GM04503 (cell line): ENCODE results near the gene L1TD1.
"Not testable (repeated sequence)": the region's sequence is repeated elsewhere in the genome, so short reads cannot be mapped to it uniquely, and the experiment has no call there.

Experiments used
- DNase-seq: peaks from one replicate; pipeline ENCODE4 v3.0.0-alpha.2; 2012; ENCODE audit warnings: low read depth

The L1TD1 gene, protein sequence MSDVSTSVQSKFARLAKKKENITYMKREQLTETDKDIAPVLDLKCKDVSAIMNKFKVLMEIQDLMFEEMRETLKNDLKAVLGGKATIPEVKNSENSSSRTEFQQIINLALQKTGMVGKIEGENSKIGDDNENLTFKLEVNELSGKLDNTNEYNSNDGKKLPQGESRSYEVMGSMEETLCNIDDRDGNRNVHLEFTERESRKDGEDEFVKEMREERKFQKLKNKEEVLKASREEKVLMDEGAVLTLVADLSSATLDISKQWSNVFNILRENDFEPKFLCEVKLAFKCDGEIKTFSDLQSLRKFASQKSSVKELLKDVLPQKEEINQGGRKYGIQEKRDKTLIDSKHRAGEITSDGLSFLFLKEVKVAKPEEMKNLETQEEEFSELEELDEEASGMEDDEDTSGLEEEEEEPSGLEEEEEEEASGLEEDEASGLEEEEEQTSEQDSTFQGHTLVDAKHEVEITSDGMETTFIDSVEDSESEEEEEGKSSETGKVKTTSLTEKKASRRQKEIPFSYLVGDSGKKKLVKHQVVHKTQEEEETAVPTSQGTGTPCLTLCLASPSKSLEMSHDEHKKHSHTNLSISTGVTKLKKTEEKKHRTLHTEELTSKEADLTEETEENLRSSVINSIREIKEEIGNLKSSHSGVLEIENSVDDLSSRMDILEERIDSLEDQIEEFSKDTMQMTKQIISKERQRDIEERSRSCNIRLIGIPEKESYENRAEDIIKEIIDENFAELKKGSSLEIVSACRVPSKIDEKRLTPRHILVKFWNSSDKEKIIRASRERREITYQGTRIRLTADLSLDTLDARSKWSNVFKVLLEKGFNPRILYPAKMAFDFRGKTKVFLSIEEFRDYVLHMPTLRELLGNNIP

GRCh38 chr1:62194651-62195544 is at the start of gene L1TD1:
Gene L1TD1, plus strand, starts transcription at chr1:62194849. Its CDS starts 11,780 bp downstream, at chr1:62206629.
- DNase-seq = no peak

- no peak for DNase-seq
These were observed 34.7 kb upstream of the L1TD1 start for GRCh38 chr1:62159940-62160348.

DNA sequence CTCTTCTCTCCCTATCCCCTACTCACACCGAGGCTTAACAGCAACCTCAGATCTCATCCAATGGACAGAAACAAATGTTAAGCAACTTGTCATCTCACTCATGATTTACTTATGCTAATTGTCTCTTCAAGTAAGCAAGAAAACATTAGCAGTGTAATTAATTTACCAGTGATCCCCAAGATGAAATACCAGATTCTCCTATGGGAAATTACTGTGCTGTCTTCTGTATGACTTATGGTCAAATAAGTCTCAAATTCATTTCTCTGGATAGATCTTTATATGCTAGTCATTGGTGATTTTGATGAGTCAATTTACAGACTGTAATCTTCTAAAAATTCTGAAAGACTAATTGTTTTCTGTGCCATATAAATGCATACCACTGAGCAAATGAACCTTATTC is 32.9 kb upstream of the L1TD1 start:
- DNase-seq = no peak

DNA sequence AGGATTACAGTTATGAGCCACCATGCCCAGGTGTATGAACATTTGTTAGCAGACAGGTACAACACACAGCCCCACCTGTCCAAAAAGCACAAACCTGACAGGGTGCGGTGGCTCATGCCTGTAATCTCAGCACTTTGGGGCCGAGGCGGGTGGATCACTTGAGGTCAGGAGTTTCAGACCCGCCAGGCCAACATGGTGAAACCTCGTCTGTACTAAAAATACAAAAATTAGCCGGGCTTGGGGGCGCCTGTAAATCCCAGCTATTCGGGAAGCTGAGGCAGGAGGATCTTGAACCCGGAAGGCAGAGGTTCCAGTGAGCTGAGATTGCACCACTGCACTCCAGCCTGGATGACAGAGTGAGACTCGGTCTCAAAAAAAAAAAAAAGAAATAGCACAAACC is 24.3 kb upstream of the L1TD1 start:
- not testable (repeated sequence) for DNase-seq

- no peak for DNase-seq
These were observed 19.0 kb upstream of the L1TD1 start for GRCh38 chr1:62175568-62176179.

DNA sequence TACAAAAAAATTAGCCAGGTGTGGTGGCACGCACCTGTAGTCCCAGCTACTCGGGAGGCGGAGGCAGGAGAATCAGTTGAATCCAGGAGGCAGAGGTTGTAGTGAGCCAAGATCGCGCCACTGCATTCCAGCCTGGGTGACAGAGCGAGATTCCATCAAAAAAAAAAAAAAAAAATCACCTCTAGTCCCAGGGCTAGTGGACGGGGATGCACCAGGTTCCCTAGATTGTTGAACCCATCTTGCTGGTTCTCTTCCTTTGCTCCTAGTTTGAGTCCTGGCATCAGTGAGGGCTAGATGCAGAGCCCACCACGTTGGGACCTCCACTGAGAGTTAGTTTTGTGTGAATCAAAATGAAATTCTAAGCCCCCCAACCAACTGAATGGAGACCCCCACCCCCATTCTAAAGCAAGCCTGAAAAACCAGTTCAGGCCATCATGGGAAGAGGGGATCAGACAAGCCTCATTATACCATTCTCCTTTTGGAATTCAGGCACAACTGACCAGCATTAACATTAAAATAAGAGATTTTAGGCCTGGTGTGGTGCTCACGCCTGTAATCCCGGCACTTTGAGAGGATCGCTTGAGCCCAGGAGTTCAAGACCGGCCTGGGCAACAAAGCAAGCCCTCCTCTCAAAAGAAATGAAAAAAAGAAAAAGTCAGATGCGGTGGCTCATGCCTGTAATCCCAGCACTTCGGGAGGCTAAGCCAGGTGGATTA is 17.9 kb upstream of the L1TD1 start:
- DNase-seq = no peak

DNA sequence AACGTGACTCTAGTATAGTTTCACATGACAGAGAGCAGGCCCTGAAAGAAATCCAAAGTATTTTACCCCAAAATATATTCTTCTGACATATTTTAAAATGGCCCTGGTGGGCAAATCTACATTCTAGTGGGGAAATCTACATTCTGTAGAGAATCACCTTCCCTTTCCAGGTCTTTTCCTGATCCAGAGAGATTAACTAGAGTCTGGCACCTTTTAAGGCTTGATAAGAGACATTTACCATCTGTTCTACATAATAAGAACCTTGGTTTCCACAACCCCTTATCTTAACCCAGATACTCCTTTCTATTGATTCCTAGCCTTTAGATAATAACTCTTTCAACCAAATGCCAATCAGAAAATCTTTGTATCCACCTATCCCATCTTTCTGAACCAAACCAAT is 17.0 kb upstream of the L1TD1 start:
- no peak for DNase-seq

GRCh38 chr1:62178372-62178771 is 16.3 kb upstream of the L1TD1 start:
- DNase-seq = no peak

GRCh38 chr1:62180054-62180453 is 14.6 kb upstream of the L1TD1 start:
- not testable (repeated sequence) for DNase-seq

DNA sequence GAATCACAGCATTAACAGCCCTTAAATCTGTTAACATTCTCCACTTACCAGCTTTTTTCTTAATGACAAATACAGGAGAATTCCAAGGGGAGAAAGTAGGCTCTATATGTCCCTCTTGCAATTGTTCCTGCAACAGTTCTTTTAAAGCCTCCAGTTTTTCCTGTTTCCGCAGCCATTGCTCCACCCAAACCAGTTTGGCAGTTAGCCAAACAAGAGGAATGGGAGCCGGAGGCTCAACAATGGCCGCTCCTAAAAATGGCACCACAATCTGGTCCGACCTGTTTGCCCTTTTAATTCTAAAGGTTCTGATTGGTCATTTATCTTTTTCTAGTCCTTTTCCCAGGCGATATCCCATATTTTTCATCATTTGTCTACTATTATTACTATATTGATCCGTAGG is 14.0 kb upstream of the L1TD1 start:
- DNase-seq = no peak

- no peak for DNase-seq
These were observed 13.1 kb upstream of the L1TD1 start for GRCh38 chr1:62181532-62181931.

- not testable (repeated sequence) for DNase-seq
These were observed 12.5 kb upstream of the L1TD1 start for GRCh38 chr1:62182157-62182556.

DNA sequence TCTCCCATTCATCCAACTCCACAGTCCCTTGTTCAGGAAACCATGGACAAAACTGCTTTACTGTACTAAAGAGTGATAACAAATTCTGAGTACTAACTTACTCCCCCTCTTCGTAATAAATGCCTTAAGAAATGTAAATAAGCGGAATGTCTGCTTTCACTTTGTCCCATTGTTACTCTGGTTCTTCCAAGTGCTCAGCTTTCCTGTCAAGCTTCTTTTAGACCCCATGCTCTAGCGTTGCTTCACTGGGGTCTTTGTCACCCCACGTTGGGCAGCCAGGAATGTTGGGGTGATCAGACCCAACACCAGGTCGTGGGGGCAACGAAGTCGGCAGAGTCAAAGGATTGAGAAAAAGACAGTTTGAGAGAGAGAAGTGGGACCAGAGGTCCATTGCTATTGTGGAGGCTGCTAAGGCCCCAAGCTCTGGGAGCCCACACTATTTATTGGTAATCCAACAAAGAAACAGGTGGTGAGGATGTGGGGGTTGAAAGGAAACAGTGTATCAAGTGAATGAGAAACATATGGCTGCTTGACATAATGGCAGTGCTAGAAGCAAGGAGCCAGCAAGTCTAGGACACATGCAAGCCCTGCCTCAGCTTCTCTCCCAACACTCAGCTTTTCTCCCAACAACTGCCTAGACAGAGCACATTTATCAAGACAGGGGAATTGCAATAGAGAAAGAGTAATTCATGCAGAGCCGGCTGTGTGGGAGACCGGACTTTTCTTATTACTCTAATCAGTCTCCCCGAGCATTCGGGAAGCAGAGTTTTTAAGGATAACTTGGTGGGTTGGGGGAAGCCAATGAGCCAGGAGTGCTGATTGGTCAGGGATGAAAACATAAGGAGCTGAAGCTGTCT is 11.3 kb upstream of the L1TD1 start:
- not testable (repeated sequence) for DNase-seq

DNA sequence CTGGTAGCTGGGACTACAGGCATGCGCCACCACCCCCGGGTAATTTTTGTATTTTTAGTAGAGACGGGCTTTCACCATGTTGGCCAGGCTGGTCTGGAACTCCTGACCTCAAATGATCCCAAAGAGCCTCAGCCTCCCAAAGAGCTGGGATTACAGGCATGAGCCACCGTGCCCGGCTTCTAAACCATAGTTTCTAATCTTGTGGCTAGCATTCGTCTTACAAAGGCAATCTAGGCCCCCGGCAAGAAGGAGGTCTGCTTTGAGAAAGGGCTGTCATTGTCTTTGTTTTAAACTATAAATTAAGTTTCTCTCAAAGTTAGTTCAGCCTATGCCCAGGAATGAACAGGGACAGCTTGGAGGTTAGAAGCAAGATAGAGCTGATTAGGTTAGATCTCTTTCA is 10.3 kb upstream of the L1TD1 start:
- DNase-seq = no peak

- DNase-seq = not testable (repeated sequence)
These were observed 9.4 kb upstream of the L1TD1 start for GRCh38 chr1:62185233-62185632.

GRCh38 chr1:62185677-62186076 is 9.0 kb upstream of the L1TD1 start:
- DNase-seq = no peak

DNA sequence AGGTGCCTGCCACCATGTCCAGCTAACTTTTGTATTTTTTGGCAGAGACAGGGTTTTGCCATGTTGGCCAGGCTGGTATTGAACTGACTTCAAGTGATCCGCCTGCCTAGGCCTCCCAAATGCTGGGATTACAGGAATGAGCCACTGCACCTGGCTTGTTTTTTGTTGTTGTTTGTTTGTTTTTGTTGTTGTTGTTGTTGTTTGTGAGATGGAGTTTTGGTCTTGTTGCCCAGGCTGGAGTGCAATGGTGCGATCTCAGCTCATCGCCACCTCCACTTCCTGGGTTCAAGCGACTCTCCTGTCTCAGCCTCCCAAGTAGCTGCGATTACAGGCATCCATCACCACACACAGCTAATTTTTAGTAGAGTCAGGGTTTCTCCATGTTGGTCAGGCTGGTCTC is 7.1 kb upstream of the L1TD1 start:
- DNase-seq = no peak

- no peak for DNase-seq
These were observed 6.5 kb upstream of the L1TD1 start for GRCh38 chr1:62188111-62188510.

DNA sequence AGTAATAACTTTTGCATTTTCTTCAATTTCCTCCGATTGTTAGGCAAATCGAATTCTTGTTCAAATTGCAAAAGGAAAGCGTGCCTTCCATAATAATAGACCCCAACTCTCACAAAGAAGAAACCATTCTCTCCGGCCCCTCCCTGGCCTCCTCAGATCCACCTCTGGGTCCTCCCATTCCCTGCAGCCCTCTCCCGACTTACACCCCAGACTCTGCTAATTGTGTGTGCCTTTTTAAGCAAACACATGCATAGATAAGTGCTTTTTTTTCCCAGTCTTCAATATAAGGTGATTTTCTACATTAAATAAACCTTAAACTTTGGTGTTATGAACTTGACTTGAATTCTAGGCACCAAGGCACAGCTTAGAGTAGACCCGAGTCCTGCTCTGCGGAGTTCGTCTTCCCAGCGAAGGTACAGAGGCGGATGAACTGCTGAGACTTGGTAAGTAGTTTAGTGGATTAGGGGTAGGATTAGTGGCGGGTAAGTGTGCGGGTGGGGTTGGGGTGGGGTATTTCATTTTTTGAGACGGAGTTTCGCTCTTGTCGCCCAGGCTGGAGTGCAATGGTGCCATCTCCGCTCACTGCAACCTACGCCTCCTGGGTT is 1.5 kb downstream of the L1TD1 start:
- DNase-seq = no peak
